Calu3 (cell line): Measurements from ENCODE around the gene CYP2C19. TPM values are rescaled to one million over a fixed set of nuclear protein-coding genes. Genes with fewer than 3 reads are reported as not detected.
"Not testable (repeated sequence)": the region's sequence is repeated elsewhere in the genome, so short reads cannot be mapped to it uniquely, and the experiment has no call there.

Source experiments
- BruUV-seq: library from RNA; stranded (reverse); fragments of 400-500 nt; replicated peaks from 2 replicates; lab custom pipeline; 2021; lab: Mats Ljungman, UMichigan
- CTCF ChIA-PET: fragments of 300-600 bp; sonication (Branson Sonifier 250); formaldehyde crosslinking; loops from one replicate; lab custom pipeline; 2022; ENCODE audit warnings: antibody characterized with exemption; lab: Charles Lee
- DNase-seq: peaks from one replicate; pipeline ENCODE4 v3.0.0; 2022
- H3K27ac Mint-ChIP-seq: one replicate; pipeline ENCODE4 v1.8.0; 2022; ENCODE audit warnings: mixed read lengths; ENCODE audit not compliant: unreplicated experiment
- H3K27me3 Mint-ChIP-seq: one replicate; pipeline ENCODE4 v1.8.0; 2022; ENCODE audit warnings: mixed read lengths; ENCODE audit not compliant: unreplicated experiment
- H3K36me3 Mint-ChIP-seq: one replicate; pipeline ENCODE4 v1.8.0; 2022; ENCODE audit warnings: mild to moderate bottlenecking, moderate library complexity, mixed read lengths; ENCODE audit not compliant: insufficient read depth, unreplicated experiment
- H3K4me1 Mint-ChIP-seq: one replicate; pipeline ENCODE4 v1.8.0; 2022; ENCODE audit warnings: mild to moderate bottlenecking, low read depth, mixed read lengths; ENCODE audit not compliant: unreplicated experiment
- H3K4me3 Mint-ChIP-seq: one replicate; pipeline ENCODE4 v1.8.0; 2022; ENCODE audit warnings: mild to moderate bottlenecking, low read depth, moderate library complexity, mixed read lengths; ENCODE audit not compliant: unreplicated experiment
- H3K9me3 Mint-ChIP-seq: one replicate; pipeline ENCODE4 v1.8.0; 2022; ENCODE audit warnings: low read depth, mixed read lengths; ENCODE audit not compliant: unreplicated experiment
- intact Hi-C: fragments of 100-400 bp; cut with micrococcal nuclease; formaldehyde crosslinking; loops from one replicate; pipeline ENCODE4 v1.10.0; 2022; ENCODE audit not compliant: unreplicated experiment
- total RNA-seq: library from RNA; stranded (reverse); gene quantifications from 2 replicates; pipeline ENCODE4 v1.2.3, GENCODE V29; 2022
- TF ChIP-seq, protein P1 (sequence below): fragments of 200-600 bp; IDR thresholded peaks from one replicate; pipeline ENCODE4 v1.8.0; 2022; ENCODE audit warnings: antibody characterized with exemption; ENCODE audit not compliant: unreplicated experiment

Gene CYP2C19
- total RNA-seq, 1 experiment from 2014 or later: 3.6 TPM

DNA sequence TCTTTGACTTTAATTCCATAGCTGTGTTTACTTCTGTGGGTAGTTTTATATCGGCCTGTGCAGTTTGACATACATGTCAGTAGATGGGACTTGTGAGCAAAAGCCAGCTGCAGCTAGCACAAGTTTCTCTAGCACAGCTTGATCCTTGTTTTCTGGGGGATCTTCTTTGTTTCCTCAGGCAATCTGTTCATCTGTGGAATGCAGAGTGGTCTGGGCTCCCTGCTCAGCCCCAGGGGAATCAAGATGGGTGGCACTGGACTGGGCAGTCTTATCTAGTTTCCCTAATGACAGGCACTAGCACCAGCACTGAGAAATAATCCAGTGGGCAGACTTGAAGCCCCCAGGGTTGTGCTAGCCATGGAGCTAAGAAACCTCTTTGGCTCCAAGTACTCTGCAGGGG lies 40.8 kb downstream of the CYP2C19 start:
- peaks cover 5% of the 10 kb centered on the region for H3K9me3 Mint-ChIP-seq
- no TSS peak for BruUV-seq
- no peak overlapping the region for H3K27ac Mint-ChIP-seq

DNA sequence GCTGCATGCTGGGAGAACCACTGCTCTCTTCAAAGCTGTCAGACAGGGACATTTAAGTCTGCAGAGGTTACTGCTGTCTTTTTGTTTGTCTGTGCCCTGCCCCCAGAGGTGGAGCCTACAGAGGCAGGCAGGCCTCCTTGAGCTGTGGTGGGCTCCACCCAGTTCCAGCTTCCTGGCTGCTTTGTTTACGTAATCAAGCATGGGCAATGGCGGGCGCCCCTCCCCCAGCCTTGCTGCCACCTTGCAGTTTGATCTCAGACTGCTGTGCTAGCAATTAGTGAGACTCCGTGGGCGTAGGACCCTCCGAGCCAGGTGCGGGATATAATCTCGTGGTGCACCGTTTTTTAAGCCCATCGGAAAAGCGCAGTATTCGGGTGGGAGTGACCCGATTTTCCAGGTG lies 67.5 kb downstream of the CYP2C19 start:
- BruUV-seq, intact Hi-C loops, H3K4me1 Mint-ChIP-seq, H3K36me3 Mint-ChIP-seq, H3K27me3 Mint-ChIP-seq, H3K27ac Mint-ChIP-seq, H3K9me3 Mint-ChIP-seq, CTCF ChIA-PET, H3K4me3 Mint-ChIP-seq, DNase-seq: not testable (repeated sequence)

More for the DNA sequence above, 40.8 kb downstream of the CYP2C19 start:
- intact Hi-C loops: no loop called here
- CTCF ChIA-PET: no interaction called here
- Mint-ChIP-seq H3K36me3 (no peaks in the 10 kb centered on the region), H3K4me3 (no peak overlapping the region), H3K27me3 (no peaks in the 10 kb centered on the region), H3K4me1 (no peaks in the 10 kb centered on the region)
- TF ChIP-seq, protein P1, sequence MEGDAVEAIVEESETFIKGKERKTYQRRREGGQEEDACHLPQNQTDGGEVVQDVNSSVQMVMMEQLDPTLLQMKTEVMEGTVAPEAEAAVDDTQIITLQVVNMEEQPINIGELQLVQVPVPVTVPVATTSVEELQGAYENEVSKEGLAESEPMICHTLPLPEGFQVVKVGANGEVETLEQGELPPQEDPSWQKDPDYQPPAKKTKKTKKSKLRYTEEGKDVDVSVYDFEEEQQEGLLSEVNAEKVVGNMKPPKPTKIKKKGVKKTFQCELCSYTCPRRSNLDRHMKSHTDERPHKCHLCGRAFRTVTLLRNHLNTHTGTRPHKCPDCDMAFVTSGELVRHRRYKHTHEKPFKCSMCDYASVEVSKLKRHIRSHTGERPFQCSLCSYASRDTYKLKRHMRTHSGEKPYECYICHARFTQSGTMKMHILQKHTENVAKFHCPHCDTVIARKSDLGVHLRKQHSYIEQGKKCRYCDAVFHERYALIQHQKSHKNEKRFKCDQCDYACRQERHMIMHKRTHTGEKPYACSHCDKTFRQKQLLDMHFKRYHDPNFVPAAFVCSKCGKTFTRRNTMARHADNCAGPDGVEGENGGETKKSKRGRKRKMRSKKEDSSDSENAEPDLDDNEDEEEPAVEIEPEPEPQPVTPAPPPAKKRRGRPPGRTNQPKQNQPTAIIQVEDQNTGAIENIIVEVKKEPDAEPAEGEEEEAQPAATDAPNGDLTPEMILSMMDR: no peak
- no peak for DNase-seq

DNA sequence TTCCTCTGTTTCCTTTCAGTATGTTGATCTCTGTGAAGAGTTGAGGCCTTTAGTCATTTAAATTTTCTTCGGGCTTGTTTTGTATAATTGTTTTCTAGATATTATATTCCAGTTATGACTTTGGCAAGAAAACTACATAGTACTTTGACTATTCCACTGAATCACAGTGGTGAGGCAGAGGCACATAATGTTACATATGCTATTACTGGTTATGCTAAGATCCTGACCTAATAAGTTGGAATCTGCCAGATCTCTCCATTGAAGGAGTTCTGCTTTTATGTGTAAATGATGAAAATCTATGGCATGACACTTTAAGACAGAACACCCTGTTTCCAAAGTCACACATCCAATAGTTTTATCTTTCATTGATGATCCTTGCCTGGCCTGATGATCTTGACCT lies 83.7 kb downstream of the CYP2C19 start:
- intact Hi-C loops: no loop called here
- Mint-ChIP-seq H3K27ac (no peak overlapping the region), H3K4me3 (no peak overlapping the region), H3K36me3 (no peaks in the 10 kb centered on the region), H3K9me3 (no peaks in the 10 kb centered on the region), H3K4me1 (no peaks in the 10 kb centered on the region), H3K27me3 (no peaks in the 10 kb centered on the region)
- BruUV-seq: no TSS peak
- TF ChIP-seq, protein P1: no peak
- CTCF ChIA-PET: no interaction called here
- DNase-seq: no peak

DNA sequence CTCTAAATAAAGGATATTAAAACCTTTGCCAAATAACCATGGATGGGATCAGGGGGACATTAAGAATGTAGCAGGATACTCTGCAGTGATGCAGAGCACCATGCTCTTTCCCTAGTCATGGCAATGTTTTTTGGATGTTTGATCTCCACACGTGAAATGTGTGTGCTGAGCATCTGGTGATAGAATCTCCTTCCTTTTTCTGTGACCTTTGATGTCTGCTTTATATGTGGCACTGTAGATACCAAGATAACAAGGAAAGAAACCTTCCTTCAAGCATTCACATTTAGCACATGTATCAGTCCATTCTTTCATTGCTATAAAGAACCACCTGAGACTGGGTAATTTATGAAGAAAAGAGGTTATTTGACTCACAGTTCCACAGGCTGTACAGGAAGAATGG lies 88.3 kb downstream of the CYP2C19 start:
- TF ChIP-seq, protein P1: no peak
- intact Hi-C loops: no loop called here
- CTCF ChIA-PET: no interaction called here
- no peaks in the 10 kb centered on the region for H3K27me3 Mint-ChIP-seq
- no peaks in the 10 kb centered on the region for H3K36me3 Mint-ChIP-seq
- no peak overlapping the region for H3K27ac Mint-ChIP-seq
- H3K4me1 Mint-ChIP-seq: no peaks in the 10 kb centered on the region
- no TSS peak for BruUV-seq
- no peak overlapping the region for H3K4me3 Mint-ChIP-seq
- H3K9me3 Mint-ChIP-seq: no peaks in the 10 kb centered on the region
- DNase-seq: no peak

DNA sequence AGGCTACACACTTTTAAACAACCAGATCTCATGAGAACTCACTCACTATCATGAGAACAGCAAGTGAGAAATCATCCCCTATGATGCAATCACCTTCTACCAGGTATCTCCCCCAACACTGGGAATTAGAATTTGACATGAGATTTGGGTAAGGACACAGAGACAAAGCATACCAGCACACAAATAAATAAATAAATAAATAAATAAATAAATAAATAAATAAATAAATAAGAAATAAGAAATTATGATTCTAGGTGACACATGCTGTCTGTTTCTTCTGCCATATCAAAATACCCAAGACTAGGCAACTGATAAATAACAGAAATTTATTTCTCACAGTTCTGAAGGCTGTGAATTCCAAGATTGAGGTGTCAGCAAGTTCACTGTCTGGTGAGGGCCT lies 88.8 kb downstream of the CYP2C19 start:
- CTCF ChIA-PET: no interaction called here
- Mint-ChIP-seq H3K36me3 (no peaks in the 10 kb centered on the region), H3K4me1 (no peaks in the 10 kb centered on the region), H3K27ac (no peak overlapping the region), H3K4me3 (no peak overlapping the region), H3K27me3 (no peaks in the 10 kb centered on the region), H3K9me3 (no peaks in the 10 kb centered on the region)
- intact Hi-C loops: no loop called here
- no peak for DNase-seq
- no TSS peak for BruUV-seq
- TF ChIP-seq, protein P1: no peak
